ENCODE results near the gene RETREG3. TPM values are rescaled to one million over a fixed set of nuclear protein-coding genes. Genes with fewer than 3 reads are reported as not detected.
"Not testable (repeated sequence)": the region's sequence is repeated elsewhere in the genome, so short reads cannot be mapped to it uniquely, and the experiment has no call there.

Gene RETREG3
- total and polyA plus RNA-seq, 2 of the 13 experiments (the other 11 are each of a cell fraction or from before 2014, with no cell fraction given), result 47.0 to 55.8 TPM

- H3K27me3 ChIP-seq (ENCODE audit: control insufficient read depth in 1 of 2, insufficient read depth in 2 of 2, low read length in 2 of 2); H2AFZ ChIP-seq (ENCODE audit: low read length); CTCF ChIA-PET (ENCODE audit: low intra/inter-chr PET ratio, low total read pairs); H3K27ac ChIP-seq (ENCODE audit: extremely low read length, insufficient read depth, low read length); POLR2A ChIA-PET; H3K9me3 ChIP-seq (ENCODE audit: low read length); intact Hi-C loops (cut with micrococcal nuclease; ENCODE audit: unreplicated experiment); H3K36me3 ChIP-seq (replicated peaks in 1 of 2; ENCODE audit: control insufficient read depth in 1 of 2, insufficient read depth in 2 of 2, low read length in 2 of 2); H3K9ac ChIP-seq (ENCODE audit: insufficient read depth, low read depth, low read length); in situ Hi-C loops (cut with HindIII; ENCODE audit: extremely low pct_ligation_motif_present, low pct_unique_long_range_greater_than_20kb); H4K20me1 ChIP-seq (ENCODE audit: insufficient read depth, low read length); BruUV-seq (replicated peaks): not testable (repeated sequence)
- DNase-seq (ENCODE audit: low spot score), result peak; percentile 71
- Histone ChIP-seq H3K79me2 (ENCODE audit: insufficient read depth, low read length) (peaks cover 18% of the 10 kb centered on the region), H3K4me3 (replicated peaks in 1 of 3; ENCODE audit: insufficient read depth in 1 of 3, low read depth in 2 of 3, low read length in 3 of 3) (peak overlapping the region in 1 of 3 experiments; percentile 26; a peak in 1 of 6 replicates), H3K4me2 (ENCODE audit: low read depth, low read length) (peak overlapping the region; percentile 100), H3K4me1 (ENCODE audit: insufficient read depth, low read length) (peaks cover 48% of the 10 kb centered on the region)
- 40% methylated on average over 5 of the region's 5 CpGs for WGBS (ENCODE audit: low lambda C conversion rate)
- FAIRE-seq, result peak; percentile 98
- peak; percentile 77 for ATAC-seq
- TF ChIP-seq CBX5 (CRISPR knock-in tag; IDR thresholded peaks at IDR 0.05; ENCODE audit: borderline replicate concordance), result 0 out of 2 replicates have a peak, but pooled peaks have one; percentile 15
- peak; percentile 25 for TF ChIP-seq ZNF687 (CRISPR knock-in tag; IDR thresholded peaks at IDR 0.05)
- TF ChIP-seq SP5 (CRISPR knock-in tag; IDR thresholded peaks at IDR 0.05; ENCODE audit: borderline replicate concordance, low read depth), result 0 out of 2 replicates have a peak, but pooled peaks have one; percentile 16
- peak; percentile 59; the same call in 1 of the 2 replicates for TF ChIP-seq TFAP4 (IDR thresholded peaks at IDR 0.05; ENCODE audit: borderline replicate concordance, low read depth)
- 0 out of 2 replicates have a peak, but pooled peaks have one; percentile 28 for TF ChIP-seq ELF3 (CRISPR knock-in tag; IDR thresholded peaks at IDR 0.05)
- TF ChIP-seq KLF16 (CRISPR knock-in tag; IDR thresholded peaks at IDR 0.05), result 0 out of 4 replicates have a peak, but pooled peaks of 1 of the 2 experiments have one; percentile 34
- TF ChIP-seq, protein P1, sequence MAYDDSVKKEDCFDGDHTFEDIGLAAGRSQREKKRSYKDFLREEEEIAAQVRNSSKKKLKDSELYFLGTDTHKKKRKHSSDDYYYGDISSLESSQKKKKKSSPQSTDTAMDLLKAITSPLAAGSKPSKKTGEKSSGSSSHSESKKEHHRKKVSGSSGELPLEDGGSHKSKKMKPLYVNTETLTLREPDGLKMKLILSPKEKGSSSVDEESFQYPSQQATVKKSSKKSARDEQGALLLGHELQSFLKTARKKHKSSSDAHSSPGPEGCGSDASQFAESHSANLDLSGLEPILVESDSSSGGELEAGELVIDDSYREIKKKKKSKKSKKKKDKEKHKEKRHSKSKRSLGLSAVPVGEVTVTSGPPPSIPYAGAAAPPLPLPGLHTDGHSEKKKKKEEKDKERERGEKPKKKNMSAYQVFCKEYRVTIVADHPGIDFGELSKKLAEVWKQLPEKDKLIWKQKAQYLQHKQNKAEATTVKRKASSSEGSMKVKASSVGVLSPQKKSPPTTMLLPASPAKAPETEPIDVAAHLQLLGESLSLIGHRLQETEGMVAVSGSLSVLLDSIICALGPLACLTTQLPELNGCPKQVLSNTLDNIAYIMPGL (CRISPR knock-in tag; IDR thresholded peaks at IDR 0.05; ENCODE audit: borderline replicate concordance in 1 of 2, low read depth in 1 of 2), result peak in 1 of 2 experiments; percentile 67; a peak in 1 of 4 replicates
- 0 out of 2 replicates have a peak, but pooled peaks have one; percentile 29 for TF ChIP-seq FOXP4 (CRISPR knock-in tag; IDR thresholded peaks at IDR 0.05)
- TF ChIP-seq POLR2G (IDR thresholded peaks at IDR 0.05; ENCODE audit: low read depth, low read length), result 0 out of 2 replicates have a peak, but pooled peaks have one; percentile 20
- TF ChIP-seq HOXA3 (CRISPR knock-in tag; IDR thresholded peaks at IDR 0.05), result peak; percentile 45; the same call in 1 of the 2 replicates
- TF ChIP-seq SAP130 (CRISPR knock-in tag; IDR thresholded peaks at IDR 0.05; ENCODE audit: low read depth), result peak; percentile 54; the same call in 1 of the 2 replicates
- 0 out of 2 replicates have a peak, but pooled peaks have one; percentile 21 for TF ChIP-seq ETV5 (CRISPR knock-in tag; IDR thresholded peaks at IDR 0.05; ENCODE audit: borderline replicate concordance)
- TF ChIP-seq ZNF766 (CRISPR knock-in tag; IDR thresholded peaks at IDR 0.05; ENCODE audit: borderline replicate concordance), result 0 out of 2 replicates have a peak, but pooled peaks have one; percentile 5
- TF ChIP-seq POLR2A (IDR thresholded peaks at IDR 0.05; ENCODE audit: insufficient read depth in 1 of 2, low read depth in 2 of 2, low read length in 2 of 2), result peak in 1 of 2 experiments; percentile 30; a peak in 1 of 4 replicates
Measured at GRCh38 chr17:42555961-42556617, 53.1 kb downstream of the RETREG3 start.

Data from HepG2 (cell line).